ENCODE results near the gene PDCD5. TPM values are rescaled to one million over a fixed set of nuclear protein-coding genes. Genes with fewer than 3 reads are reported as not detected.
A peak's percentile ranks its signal among the peaks of the same experiment; 100 is the strongest.

The PDCD5 gene
- total and polyA plus RNA-seq, 8 donors, result 4.6 to 182 (median 90.7) TPM

GRCh38 chr19:32598022-32598421 is 17.0 kb downstream of the PDCD5 start:
- Histone ChIP-seq H3K27ac (no peak overlapping the region), H3K4me3 (no peak overlapping the region), H3K9me3 (no peaks in the 10 kb centered on the region), H3K27me3 (no peaks in the 10 kb centered on the region), H3K36me3 (peaks cover 44 to 98% (median 95%) of the 10 kb centered on the region in 4 donors), H3K4me1 (no peaks in the 10 kb centered on the region)
- DNase-seq, result no peak
- 94 to 98% (median 95%) methylated on average over 11 of the region's 11 CpGs for WGBS, 5 donors
- intact Hi-C loops (cut with DNase I; ENCODE audit: low total_unique reads), result no loop called here
- TF ChIP-seq CTCF (IDR thresholded peaks at IDR 0.05), result no peak

- WGBS, 5 donors, result 88 to 91% (median 89%) methylated on average over 6 of the region's 6 CpGs
- no peak for TF ChIP-seq CTCF (IDR thresholded peaks at IDR 0.05)
- TF ChIP-seq POLR2AphosphoS5 (IDR thresholded peaks at IDR 0.05), result no peak
- no peak for TF ChIP-seq EP300 (IDR thresholded peaks at IDR 0.05)
- no peak for TF ChIP-seq POLR2A (IDR thresholded peaks at IDR 0.05)
- DNase-seq, result no peak
- Histone ChIP-seq H3K27ac (no peak overlapping the region), H3K4me3 (no peak overlapping the region), H3K9me3 (no peaks in the 10 kb centered on the region), H3K4me1 (no peaks in the 10 kb centered on the region), H3K36me3 (peaks cover 48 to 98% (median 95%) of the 10 kb centered on the region in 4 donors), H3K27me3 (no peaks in the 10 kb centered on the region)
- intact Hi-C loops (cut with DNase I; ENCODE audit: low total_unique reads), result no loop called here
These were observed 18.3 kb downstream of the PDCD5 start for GRCh38 chr19:32599258-32599657.

- DNase-seq, result peak in 1 of 2 donors; percentile 79
- no peaks in the 10 kb centered on the region for H3K4me1 ChIP-seq
- WGBS, 5 donors, result 1 to 12% (median 9%) methylated on average over 2 of the region's 2 CpGs
- intact Hi-C loops (cut with DNase I; ENCODE audit: low total_unique reads), result no loop called here
- H3K27me3 ChIP-seq, result no peaks in the 10 kb centered on the region
- peaks cover 49 to 98% (median 95%) of the 10 kb centered on the region in 4 donors for H3K36me3 ChIP-seq
- H3K27ac ChIP-seq, result no peak overlapping the region
- TF ChIP-seq CTCF (IDR thresholded peaks at IDR 0.05) (peak in 5 of 7 experiments; percentile 21 to 91 (median 75)), POLR2AphosphoS5 (IDR thresholded peaks at IDR 0.05) (peak in 1 of 3 donors; percentile 10), EP300 (IDR thresholded peaks at IDR 0.05) (no peak)
- H3K4me3 ChIP-seq, result no peak overlapping the region
- no peaks in the 10 kb centered on the region for H3K9me3 ChIP-seq
These were observed 18.8 kb downstream of the PDCD5 start for GRCh38 chr19:32599736-32600157.

GRCh38 chr19:32603961-32604360 is 23.0 kb downstream of the PDCD5 start:
- TF ChIP-seq POLR2A (IDR thresholded peaks at IDR 0.05), result no peak
- TF ChIP-seq POLR2AphosphoS5 (IDR thresholded peaks at IDR 0.05), result no peak
- no peak for TF ChIP-seq EP300 (IDR thresholded peaks at IDR 0.05)
- no peak for TF ChIP-seq CTCF (IDR thresholded peaks at IDR 0.05)
- H3K9me3 ChIP-seq, result no peaks in the 10 kb centered on the region
- no peak overlapping the region for H3K4me3 ChIP-seq
- no peaks in the 10 kb centered on the region for H3K27me3 ChIP-seq
- no peaks in the 10 kb centered on the region for H3K4me1 ChIP-seq
- no peak overlapping the region for H3K27ac ChIP-seq
- 91 to 98% (median 97%) methylated on average over 14 of the region's 14 CpGs for WGBS, 5 donors
- DNase-seq, result no peak
- peaks cover 52 to 98% (median 94%) of the 10 kb centered on the region in 4 donors for H3K36me3 ChIP-seq
- intact Hi-C loops (cut with DNase I; ENCODE audit: low total_unique reads), result no loop called here
